ENCODE results near the gene CRYL1. TPM values are rescaled to one million over a fixed set of nuclear protein-coding genes. Genes with fewer than 3 reads are reported as not detected.

Gene CRYL1
- total RNA-seq, 6 donors from 2014 or later: 22.2 to 38.9 (median 28.7) TPM

DNA sequence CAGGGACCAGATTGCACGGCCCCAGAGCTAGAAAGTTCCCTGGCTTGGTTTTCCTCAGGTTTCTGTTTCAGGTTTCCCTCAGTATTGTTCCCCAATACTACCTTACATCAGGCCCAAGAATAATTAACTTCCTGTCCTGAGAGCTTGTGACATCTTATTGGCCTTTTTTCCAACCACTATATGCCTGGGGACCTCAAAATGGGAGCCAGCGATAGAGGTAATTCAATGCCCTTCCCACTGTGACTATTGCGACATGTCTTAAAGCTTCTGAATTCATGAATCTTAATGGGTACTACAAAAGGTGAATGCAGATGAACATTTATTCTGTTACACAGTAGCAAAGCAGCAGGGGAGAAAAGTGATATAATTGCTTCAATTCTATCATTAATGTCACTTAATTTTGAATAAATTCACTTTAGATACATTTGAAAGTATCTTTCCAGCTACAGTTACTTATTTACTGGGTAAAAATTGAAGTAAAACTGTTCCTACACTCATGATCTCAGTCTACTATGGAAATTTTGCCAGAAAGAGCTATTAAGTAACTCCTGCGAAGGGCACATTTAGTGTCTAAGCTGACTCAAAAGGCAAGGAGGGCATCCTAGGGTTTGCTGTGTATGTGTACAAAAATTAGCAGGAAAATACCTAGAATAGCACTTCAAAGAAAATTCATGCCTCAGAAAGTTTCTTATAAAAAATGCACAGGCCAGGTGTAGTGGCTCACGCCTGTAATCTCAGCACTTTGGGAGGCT, 4.1 kb downstream of the CRYL1 start:
- Histone ChIP-seq H3K4me1 (peaks cover 8 to 13% (median 11%) of the 10 kb centered on the region in 4 donors), H3K36me3 (no peaks in the 10 kb centered on the region), H3K4me3 (no peak overlapping the region), H3K27ac (no peak overlapping the region), H3K9me3 (no peaks in the 10 kb centered on the region), H3K27me3 (no peaks in the 10 kb centered on the region)
- TF ChIP-seq POLR2A (IDR thresholded peaks at IDR 0.05): no peak
- TF ChIP-seq, protein P1, sequence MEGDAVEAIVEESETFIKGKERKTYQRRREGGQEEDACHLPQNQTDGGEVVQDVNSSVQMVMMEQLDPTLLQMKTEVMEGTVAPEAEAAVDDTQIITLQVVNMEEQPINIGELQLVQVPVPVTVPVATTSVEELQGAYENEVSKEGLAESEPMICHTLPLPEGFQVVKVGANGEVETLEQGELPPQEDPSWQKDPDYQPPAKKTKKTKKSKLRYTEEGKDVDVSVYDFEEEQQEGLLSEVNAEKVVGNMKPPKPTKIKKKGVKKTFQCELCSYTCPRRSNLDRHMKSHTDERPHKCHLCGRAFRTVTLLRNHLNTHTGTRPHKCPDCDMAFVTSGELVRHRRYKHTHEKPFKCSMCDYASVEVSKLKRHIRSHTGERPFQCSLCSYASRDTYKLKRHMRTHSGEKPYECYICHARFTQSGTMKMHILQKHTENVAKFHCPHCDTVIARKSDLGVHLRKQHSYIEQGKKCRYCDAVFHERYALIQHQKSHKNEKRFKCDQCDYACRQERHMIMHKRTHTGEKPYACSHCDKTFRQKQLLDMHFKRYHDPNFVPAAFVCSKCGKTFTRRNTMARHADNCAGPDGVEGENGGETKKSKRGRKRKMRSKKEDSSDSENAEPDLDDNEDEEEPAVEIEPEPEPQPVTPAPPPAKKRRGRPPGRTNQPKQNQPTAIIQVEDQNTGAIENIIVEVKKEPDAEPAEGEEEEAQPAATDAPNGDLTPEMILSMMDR (IDR thresholded peaks at IDR 0.05): no peak
- no peak for TF ChIP-seq POLR2AphosphoS5 (IDR thresholded peaks at IDR 0.05)
- ATAC-seq (ENCODE audit: low FRiP score in 2 of 2): no peak
- 86 to 92% methylated on average over 5 of the region's 5 CpGs for WGBS, 2 donors
- no peak for DNase-seq

DNA sequence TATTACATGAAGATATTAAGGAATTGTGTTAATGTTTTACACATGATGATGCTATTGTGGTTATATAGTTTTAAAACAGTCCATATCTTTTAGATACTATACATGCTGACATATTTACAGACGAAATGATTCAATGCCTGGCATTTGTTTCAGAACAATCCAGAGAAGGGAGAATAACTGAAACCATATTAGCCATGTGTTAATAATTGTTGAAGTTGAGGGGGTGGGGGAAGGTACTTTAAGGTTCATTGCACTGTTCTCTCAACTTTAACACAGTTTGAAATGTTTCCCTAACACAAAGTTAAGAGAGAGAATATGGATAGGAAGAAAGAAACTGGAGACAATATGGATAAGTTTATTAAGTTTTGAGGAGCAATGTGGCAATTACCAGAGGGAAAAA, 5.8 kb downstream of the CRYL1 start:
- Histone ChIP-seq H3K27ac (no peak overlapping the region), H3K9me3 (no peaks in the 10 kb centered on the region), H3K27me3 (no peaks in the 10 kb centered on the region), H3K4me1 (peaks cover 5 to 9% (median 6%) of the 10 kb centered on the region in 4 donors), H3K4me3 (no peak overlapping the region), H3K36me3 (no peaks in the 10 kb centered on the region)
- 82 to 92% methylated on average over 1 of the region's 1 CpG for WGBS, 2 donors
- no peak for TF ChIP-seq POLR2AphosphoS5 (IDR thresholded peaks at IDR 0.05)
- no peak for TF ChIP-seq EP300 (IDR thresholded peaks at IDR 0.05)
- no peak for TF ChIP-seq POLR2A (IDR thresholded peaks at IDR 0.05)
- TF ChIP-seq, protein P1 (IDR thresholded peaks at IDR 0.05): no peak
- ATAC-seq (ENCODE audit: low FRiP score in 2 of 2) (no peak), DNase-seq (no peak)

DNA sequence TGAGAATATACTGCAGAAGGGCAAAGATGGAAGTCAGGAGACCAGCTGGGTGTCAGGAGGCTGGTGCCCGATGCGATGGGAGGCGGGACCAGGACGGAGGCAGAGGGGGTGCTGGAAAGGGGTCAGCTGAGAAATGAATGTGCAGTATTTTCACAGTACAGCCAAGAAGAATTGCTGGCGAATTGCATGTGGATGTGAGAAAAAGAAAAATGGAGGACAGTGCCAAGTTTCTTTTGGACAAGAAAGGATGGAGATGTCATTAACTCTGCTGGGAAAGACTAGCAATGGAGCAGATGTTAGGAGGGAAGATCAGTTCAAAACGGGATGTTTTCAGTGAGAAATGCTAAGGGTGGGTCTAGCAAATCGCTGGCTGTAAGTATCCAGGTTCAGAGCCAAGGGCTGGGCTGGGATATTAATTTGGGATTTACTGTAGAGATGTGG, 7.0 kb downstream of the CRYL1 start:
- no peak overlapping the region for H3K4me3 ChIP-seq
- peak in 1 of 2 donors; percentile 65 for ATAC-seq (ENCODE audit: low FRiP score in 2 of 2)
- H3K36me3 ChIP-seq: no peaks in the 10 kb centered on the region
- H3K4me1 ChIP-seq: no peaks in the 10 kb centered on the region
- H3K27me3 ChIP-seq: no peaks in the 10 kb centered on the region
- H3K9me3 ChIP-seq: no peaks in the 10 kb centered on the region
- TF ChIP-seq POLR2AphosphoS5 (IDR thresholded peaks at IDR 0.05): no peak
- no peak for TF ChIP-seq EP300 (IDR thresholded peaks at IDR 0.05)
- TF ChIP-seq POLR2A (IDR thresholded peaks at IDR 0.05): no peak
- TF ChIP-seq, protein P1 (IDR thresholded peaks at IDR 0.05): no peak
- DNase-seq: no peak
- H3K27ac ChIP-seq: no peak overlapping the region
- 58 to 71% methylated on average over 7 of the region's 7 CpGs for WGBS, 2 donors

DNA sequence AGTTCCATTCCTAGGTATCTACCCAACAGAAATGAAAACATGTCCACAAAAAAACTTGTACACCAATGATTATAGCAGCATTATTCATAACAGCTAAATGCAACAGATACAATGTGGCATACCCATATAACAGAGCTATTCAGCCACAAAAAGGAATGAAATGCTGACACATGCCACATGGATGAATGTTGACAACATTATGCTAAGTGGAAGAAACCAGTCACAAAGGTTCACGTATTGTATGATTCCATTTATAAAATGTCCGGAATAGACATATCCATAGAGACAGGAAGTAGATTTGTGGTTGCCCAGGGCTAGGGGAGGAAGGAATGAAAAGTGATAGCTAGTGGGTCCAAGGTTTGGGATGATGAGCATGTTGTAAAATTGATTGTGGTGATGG, 10.8 kb downstream of the CRYL1 start:
- H3K36me3 ChIP-seq: peaks cover 0 to 26% (median 9%) of the 10 kb centered on the region in 4 donors
- H3K9me3 ChIP-seq: no peaks in the 10 kb centered on the region
- TF ChIP-seq EP300 (IDR thresholded peaks at IDR 0.05) (no peak), POLR2A (IDR thresholded peaks at IDR 0.05) (no peak), POLR2AphosphoS5 (IDR thresholded peaks at IDR 0.05) (no peak)
- TF ChIP-seq, protein P1 (IDR thresholded peaks at IDR 0.05): no peak
- no peaks in the 10 kb centered on the region for H3K4me1 ChIP-seq
- no peak for DNase-seq
- ATAC-seq (ENCODE audit: low FRiP score in 2 of 2): no peak
- no peaks in the 10 kb centered on the region for H3K27me3 ChIP-seq
- 79 to 80% methylated on average over 2 of the region's 2 CpGs for WGBS, 2 donors
- no peak overlapping the region for H3K27ac ChIP-seq
- H3K4me3 ChIP-seq: no peak overlapping the region
